Urothelium cell line (cell line): ENCODE measurements around the gene MAPK7.

ENCODE experiments used
- DNase-seq: peaks from one replicate; pipeline ENCODE4 v3.0.0; 2011; ENCODE audit warnings: low spot score, mixed read lengths
- FAIRE-seq: peaks from 2 replicates; lab custom pipeline; 2011; peaks lifted over from hg19 to GRCh38; lab: Jason Lieb, UNC

The MAPK7 gene

GRCh38 chr17:19377602-19378415, 489 bp upstream of the MAPK7 start:
- DNase-seq: peak; percentile 99
- FAIRE-seq: peak; percentile 94

GRCh38 chr17:19379361-19380065, 1.2 kb downstream of the MAPK7 start:
- FAIRE-seq (no peak), DNase-seq (no peak)

GRCh38 chr17:19380481-19381301, 2.4 kb downstream of the MAPK7 start:
- DNase-seq (no peak), FAIRE-seq (no peak)

- FAIRE-seq (no peak), DNase-seq (no peak)
These were observed 3.1 kb downstream of the MAPK7 start for GRCh38 chr17:19381361-19381740.

GRCh38 chr17:19381741-19382444, 3.6 kb downstream of the MAPK7 start:
- FAIRE-seq (no peak), DNase-seq (no peak)

GRCh38 chr17:19382531-19383444, 4.5 kb downstream of the MAPK7 start:
- FAIRE-seq: no peak
- DNase-seq: no peak

- no peak for FAIRE-seq
- DNase-seq: no peak
These were observed 5.6 kb downstream of the MAPK7 start for GRCh38 chr17:19383681-19384470.

- DNase-seq: no peak
- FAIRE-seq: no peak
These were observed 6.6 kb downstream of the MAPK7 start for GRCh38 chr17:19384723-19385391.

GRCh38 chr17:19385521-19385983, 7.3 kb downstream of the MAPK7 start:
- FAIRE-seq: no peak
- no peak for DNase-seq

- DNase-seq (no peak), FAIRE-seq (no peak)
These were observed 8.0 kb downstream of the MAPK7 start for GRCh38 chr17:19386051-19386929.

- no peak for DNase-seq
- FAIRE-seq: no peak
These were observed 8.9 kb downstream of the MAPK7 start, which contains the start of gene MFAP4 for GRCh38 chr17:19386974-19387920. Gene MFAP4 (minus strand): TSS chr17:19387190. CDS start chr17:19387155, 35 bp downstream.

- FAIRE-seq: no peak
- no peak for DNase-seq
These were observed 9.7 kb downstream of the MAPK7 start for GRCh38 chr17:19387921-19388521.

GRCh38 chr17:19388791-19389785, 10.8 kb downstream of the MAPK7 start:
- DNase-seq (no peak), FAIRE-seq (no peak)

- FAIRE-seq: no peak
These were observed 12.7 kb downstream of the MAPK7 start for GRCh38 chr17:19390951-19391350.

More at GRCh38 chr17:19390951-19391350, 12.7 kb downstream of the MAPK7 start:
- DNase-seq: no peak
